Brain pericyte (primary cell): Measurements from ENCODE around the gene CADM1.

Source experiments
- DNase-seq: peaks from one replicate; pipeline ENCODE4 v3.0.0-alpha.2; 2012; ENCODE audit warnings: low read depth, low spot score

CADM1 gene

GRCh38 chr11:115279813-115280761 is 224.1 kb downstream of the CADM1 start:
- DNase-seq = no peak

DNA sequence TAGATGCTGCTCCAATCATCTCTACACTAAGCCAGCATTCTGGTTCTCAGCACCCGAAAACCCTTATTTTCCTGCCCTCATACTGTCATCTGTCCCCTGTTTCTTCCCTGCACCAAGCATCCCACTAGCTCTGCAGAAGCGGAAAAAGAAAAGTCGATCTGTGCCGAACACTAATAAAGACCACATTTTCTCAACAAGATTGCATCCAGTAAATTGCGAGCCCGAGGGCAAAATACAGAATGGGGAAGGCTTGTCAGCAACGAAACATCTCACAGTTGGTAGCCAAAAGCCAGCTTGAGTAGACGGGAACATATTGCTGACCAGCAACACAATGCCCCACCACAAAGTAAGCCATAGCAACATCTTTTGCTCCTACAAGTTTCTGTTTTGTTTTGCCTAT is 227.4 kb downstream of the CADM1 start:
- no peak for DNase-seq

DNA sequence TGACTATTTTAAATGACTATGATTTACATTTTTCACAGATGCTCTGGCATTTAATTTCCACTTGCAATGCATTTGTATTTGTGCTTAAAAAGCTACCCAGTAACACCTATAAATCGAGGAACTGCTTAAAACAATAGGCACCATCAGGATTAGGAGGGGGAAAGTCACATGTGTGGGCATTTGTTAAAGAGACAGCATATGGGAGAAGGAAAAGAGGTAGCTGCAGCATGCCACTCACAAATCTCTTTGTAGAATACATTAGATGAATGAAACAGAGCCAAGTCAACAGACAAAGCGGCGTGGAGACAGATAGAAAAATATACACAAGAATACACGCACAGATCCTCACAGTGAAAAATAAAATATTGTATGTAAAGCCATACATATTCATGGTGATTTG is 228.0 kb downstream of the CADM1 start:
- no peak for DNase-seq

DNA sequence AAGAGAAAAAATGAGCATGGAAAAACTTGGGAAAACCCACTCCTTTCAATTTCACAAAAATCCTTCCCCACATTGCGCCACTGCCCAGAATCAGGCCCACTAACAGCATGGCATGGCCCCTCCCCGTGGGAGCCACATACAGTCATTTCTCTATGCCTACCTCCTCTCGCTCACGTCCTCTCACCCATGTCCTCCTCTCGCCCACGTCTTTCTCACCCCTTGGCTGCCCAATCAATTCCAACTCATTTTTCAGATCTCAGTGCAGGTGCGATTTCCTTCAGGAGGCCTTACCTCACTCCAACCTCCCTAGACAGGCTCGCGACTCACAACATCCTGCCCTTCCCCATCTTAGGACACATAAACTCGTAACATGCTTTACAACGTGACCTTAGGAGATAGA is 229.2 kb downstream of the CADM1 start:
- no peak for DNase-seq

GRCh38 chr11:115272925-115273324 is 231.3 kb downstream of the CADM1 start:
- no peak for DNase-seq

- DNase-seq = no peak
Observed at GRCh38 chr11:115271643-115272042, 232.6 kb downstream of the CADM1 start.

GRCh38 chr11:115269191-115269950 is 234.8 kb downstream of the CADM1 start:
- DNase-seq = no peak

DNA sequence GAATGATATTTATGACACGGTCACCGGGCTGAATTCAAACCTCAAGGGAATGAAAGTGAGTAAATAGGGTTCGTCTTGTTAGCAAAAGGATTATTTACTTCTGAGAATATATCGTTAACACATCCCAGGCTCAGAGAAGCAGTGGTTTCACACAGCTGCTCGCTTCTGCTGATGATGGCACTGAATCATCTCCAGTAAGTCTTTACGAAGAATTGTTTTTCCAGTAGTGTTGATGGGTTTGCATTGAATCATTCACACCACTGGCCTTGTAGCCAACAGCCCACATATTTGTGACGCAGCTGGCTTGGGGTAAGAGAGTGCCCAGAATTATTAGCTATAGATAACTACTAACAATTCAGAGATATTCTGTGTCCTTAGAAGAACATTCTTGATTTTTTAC is 236.3 kb downstream of the CADM1 start:
- no peak for DNase-seq

GRCh38 chr11:115267238-115267781 is 236.9 kb downstream of the CADM1 start:
- no peak for DNase-seq

- no peak for DNase-seq
Observed at GRCh38 chr11:115266066-115266639, 238.1 kb downstream of the CADM1 start.

DNA sequence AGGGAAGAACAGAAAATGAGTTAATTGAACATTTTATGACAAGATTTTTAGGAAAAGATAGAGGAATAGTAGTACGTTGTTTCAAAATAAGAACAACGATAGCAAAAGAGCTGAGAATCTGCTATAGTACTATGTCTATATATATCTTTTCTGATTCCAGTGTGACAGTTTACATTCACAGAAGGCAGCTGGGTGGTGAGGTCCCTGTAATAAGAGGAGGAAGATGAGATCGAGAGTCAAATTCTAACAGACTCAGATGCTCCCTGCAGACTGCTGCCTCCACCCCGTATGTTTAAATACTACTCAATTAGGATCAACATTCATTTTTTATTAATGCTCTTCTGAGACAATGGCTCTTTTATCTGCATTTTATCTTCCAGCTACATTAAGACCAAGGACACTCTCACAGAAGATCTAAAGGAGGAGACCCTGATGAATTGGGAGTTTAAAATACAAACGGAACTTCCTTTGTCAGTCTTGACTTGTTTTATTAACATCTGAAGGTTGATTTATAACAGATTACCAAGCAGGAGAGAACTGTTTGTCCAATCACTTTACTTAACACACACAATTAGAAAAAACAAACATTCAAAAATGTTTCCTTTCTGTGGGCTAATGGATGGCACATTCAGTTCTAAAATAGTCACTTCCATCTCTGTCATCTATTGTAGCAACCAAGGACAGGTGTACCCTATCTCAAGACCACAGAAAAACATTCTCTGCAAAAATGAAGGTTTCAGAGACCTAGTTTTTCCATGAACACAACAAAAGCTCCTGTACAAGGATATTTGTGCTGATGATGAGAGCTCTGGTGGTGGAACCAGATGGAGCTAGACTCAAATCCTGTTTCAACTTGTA is 240.2 kb downstream of the CADM1 start:
- no peak for DNase-seq

DNA sequence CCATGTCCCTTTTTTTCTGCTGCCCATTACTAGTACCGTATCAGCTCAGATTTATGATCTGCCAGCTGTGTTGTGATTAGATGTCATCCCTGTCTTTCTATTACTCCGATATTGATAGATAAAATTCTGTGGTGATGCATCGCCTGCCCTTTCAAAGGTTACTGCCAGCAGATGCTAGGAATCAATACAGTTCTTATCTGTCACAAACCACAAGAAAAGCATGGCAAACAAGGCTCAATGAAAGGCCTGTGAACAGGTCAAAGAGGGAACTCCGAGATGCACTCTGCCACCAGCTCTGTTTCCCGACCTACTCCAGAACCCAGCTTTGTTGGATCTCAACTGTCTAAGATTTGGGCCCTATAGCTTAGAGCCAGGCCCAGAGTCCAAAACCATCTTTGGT is 246.0 kb downstream of the CADM1 start:
- DNase-seq = no peak

GRCh38 chr11:115257678-115258077 is 246.5 kb downstream of the CADM1 start:
- no peak for DNase-seq

DNA sequence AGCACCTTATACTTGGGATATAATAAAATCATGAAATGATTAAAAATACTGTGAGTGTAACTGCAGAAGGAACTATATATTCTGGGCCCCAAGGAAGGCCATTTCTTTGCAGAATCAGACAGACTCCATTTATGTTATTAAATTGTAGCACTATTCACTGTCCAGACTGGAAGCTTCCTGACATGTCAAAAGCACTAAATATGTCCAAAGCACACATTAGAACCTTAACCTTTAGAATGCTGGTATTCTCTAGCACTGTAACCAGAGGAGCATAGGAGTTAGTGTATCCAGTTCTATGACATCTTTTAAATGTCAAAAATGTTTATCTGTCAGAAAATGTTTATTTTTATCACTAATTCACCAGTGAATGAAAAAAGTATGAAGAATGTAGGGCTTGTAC is 246.9 kb downstream of the CADM1 start:
- no peak for DNase-seq

DNA sequence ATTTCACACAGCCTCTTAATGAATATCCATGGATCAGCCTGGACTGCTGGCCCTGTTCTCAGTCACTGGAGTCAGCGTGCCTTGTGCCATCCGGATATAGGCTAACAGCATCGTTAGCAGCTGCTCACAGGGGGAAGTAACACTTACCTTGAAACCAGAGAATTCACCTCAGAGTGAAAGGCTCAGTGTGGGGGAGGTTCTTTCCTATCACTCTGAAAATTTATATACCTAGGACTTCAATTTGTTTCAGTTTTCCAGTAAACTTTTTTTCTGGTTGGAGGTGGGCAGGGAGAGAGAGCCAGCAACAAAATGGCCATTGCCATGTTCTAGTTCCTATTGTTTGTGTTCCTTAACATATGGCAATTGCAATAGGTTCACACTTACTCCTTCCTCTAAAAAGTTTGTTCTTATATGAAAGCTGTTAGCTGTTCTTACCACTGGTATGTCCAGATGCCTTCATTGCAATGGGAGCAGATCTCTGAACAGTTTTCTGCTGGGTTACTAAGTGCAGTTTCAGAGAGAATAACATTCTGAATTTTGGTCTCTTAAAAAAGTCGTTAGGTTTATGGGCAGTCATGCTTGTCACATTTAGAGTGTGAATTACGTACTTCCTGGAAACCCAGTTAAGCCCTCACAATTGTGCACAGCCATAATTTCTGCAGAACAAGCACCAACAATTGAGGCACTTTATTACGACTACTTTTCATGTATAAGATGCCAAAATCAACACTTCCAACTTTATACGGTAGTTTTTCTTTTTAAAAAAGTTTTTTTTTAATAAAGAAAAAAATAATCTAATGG is 247.6 kb downstream of the CADM1 start:
- DNase-seq = no peak

GRCh38 chr11:115255006-115255762 is 249.0 kb downstream of the CADM1 start:
- DNase-seq = no peak

DNA sequence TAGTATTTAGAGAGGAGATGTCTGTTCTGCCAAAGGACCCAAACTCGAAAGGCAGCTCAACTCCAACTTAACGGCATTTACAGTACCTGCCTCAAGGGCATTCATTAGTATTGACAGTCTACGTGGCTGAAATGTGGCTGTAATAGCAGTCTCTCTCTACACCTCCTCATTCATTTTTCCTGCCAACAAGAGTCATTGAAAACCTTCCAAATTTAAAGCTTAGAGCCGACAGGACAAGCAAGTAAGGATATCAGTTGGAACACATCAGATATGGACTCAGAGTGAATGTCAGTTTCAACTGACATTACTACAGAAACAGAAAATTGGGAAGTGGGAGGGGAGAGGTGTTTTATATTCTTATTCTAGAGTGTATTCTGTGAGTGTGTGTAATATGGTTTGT is 253.1 kb downstream of the CADM1 start:
- DNase-seq = no peak

DNA sequence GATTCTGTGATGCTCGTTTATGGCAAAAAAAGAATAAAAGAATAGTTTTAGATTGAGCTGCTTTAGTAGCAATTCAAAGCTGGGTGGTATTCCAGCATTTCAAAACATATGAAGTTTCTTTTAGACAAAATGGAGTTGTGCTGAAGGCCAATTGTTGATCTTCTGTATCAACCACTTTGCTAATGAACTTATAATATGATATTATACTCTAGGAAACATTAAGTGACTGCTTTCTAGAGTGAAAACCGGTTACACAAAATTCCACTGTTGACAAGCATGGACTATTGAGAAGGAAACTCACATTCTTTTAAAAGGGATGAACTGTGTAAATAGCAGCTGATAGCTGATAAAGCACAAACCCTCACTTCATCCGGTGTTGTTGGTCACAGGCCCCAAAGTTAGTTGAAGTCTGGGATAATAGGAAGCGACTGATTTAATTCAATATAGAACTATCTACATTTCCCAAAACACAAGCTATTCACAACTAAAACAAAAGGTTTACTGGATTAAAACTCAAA is 255.1 kb downstream of the CADM1 start:
- DNase-seq = no peak

- no peak for DNase-seq
Observed at GRCh38 chr11:115247953-115248352, 256.3 kb downstream of the CADM1 start.
